GM12875 (cell line): ENCODE measurements around the gene SEMA3A.

Experiments
- H3K4me3 ChIP-seq: one replicate; pipeline ENCODE4 v1.5.1; 2011; ENCODE audit warnings: low read depth, low read length, control low read depth
- CTCF ChIP-seq: IDR thresholded peaks from 2 replicates; pipeline ENCODE4 v1.5.1; 2011; ENCODE audit warnings: low read depth, mild to moderate bottlenecking, control low read depth, inconsistent platforms, low read length, moderate library complexity, borderline replicate concordance; ENCODE audit not compliant: insufficient read depth

SEMA3A gene

GRCh38 chr7:84044834-84045233, 149.8 kb downstream of the SEMA3A start:
- TF ChIP-seq CTCF, result no peak
- no peak overlapping the region for H3K4me3 ChIP-seq

- no peak for TF ChIP-seq CTCF
- H3K4me3 ChIP-seq, result no peak overlapping the region
Measured at GRCh38 chr7:84043661-84044191, 150.9 kb downstream of the SEMA3A start.

- TF ChIP-seq CTCF, result no peak
- H3K4me3 ChIP-seq, result no peak overlapping the region
Measured at GRCh38 chr7:84042110-84042539, 152.5 kb downstream of the SEMA3A start.

- H3K4me3 ChIP-seq, result no peak overlapping the region
- TF ChIP-seq CTCF, result no peak
Measured at GRCh38 chr7:84041649-84042048, 152.9 kb downstream of the SEMA3A start.

GRCh38 chr7:84040355-84040754, 154.2 kb downstream of the SEMA3A start:
- TF ChIP-seq CTCF, result no peak
- H3K4me3 ChIP-seq, result no peak overlapping the region

- no peak for TF ChIP-seq CTCF
- no peak overlapping the region for H3K4me3 ChIP-seq
Measured at GRCh38 chr7:84039432-84039831, 155.2 kb downstream of the SEMA3A start.

GRCh38 chr7:84027678-84028077, 166.9 kb downstream of the SEMA3A start:
- TF ChIP-seq CTCF, result no peak
- H3K4me3 ChIP-seq, result no peak overlapping the region
